Measurements from ENCODE around the gene CRYBB3.

- TF ChIP-seq TAF1 (IDR thresholded peaks at IDR 0.05; ENCODE audit: low read depth) (no peak), RAD21 (IDR thresholded peaks at IDR 0.05; ENCODE audit: low read depth) (no peak), USF1 (IDR thresholded peaks at IDR 0.05) (no peak), MAX (IDR thresholded peaks at IDR 0.05) (no peak)
These were observed 19.6 kb downstream of the CRYBB3 start, which contains the start of gene CRYBB2 for GRCh38 chr22:25219211-25219689.

Data from Ishikawa (cell line).